ENCODE data around the gene PTK6.
"Not testable (repeated sequence)": the region's sequence is repeated elsewhere in the genome, so short reads cannot be mapped to it uniquely, and the experiment has no call there.

- not testable (repeated sequence) for TF ChIP-seq CTCF (IDR thresholded peaks at IDR 0.05); EZH2 (IDR thresholded peaks at IDR 0.05; ENCODE audit: borderline replicate concordance, insufficient read depth, low read depth, low read length, poor library complexity, severe bottlenecking)
Observed at GRCh38 chr20:63559485-63560332, 22.5 kb upstream of the PTK6 start.
